NCI-H2107 treated with DMSO at 0.1 percent for 48 hours (cell line): ENCODE results near the gene MRC2.
"Not testable (repeated sequence)": the region's sequence is repeated elsewhere in the genome, so short reads cannot be mapped to it uniquely, and the experiment has no call there.

ENCODE experiments used
- DNase-seq: peaks from one replicate; lab custom pipeline; 2025; ENCODE audit not compliant: unreplicated experiment; lab: John Stamatoyannopoulos, UW

Gene MRC2

GRCh38 chr17:62611728-62612127 lies 15.7 kb upstream of the MRC2 start:
- DNase-seq: no peak

GRCh38 chr17:62612289-62612688 lies 15.2 kb upstream of the MRC2 start:
- not testable (repeated sequence) for DNase-seq

DNA sequence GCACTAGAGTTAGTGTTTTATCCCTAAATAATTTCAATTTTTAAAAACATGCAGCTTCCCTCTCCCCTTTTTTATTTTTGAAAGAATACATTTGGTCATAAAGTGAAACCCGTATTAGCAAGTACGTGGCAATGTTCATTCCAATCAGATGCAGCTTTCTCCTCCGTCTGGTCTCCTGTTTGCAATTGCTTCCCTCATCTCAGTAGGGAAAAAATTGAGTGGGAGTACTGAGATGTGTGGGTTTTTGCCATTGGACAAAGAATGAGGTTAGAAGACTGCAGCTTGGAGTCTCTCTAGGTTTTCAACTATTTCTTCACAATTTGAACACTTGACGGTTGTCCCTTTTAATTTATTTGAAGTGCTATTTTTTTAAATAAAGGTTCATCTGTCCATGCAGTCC lies 14.4 kb upstream of the MRC2 start:
- DNase-seq: not testable (repeated sequence)

DNA sequence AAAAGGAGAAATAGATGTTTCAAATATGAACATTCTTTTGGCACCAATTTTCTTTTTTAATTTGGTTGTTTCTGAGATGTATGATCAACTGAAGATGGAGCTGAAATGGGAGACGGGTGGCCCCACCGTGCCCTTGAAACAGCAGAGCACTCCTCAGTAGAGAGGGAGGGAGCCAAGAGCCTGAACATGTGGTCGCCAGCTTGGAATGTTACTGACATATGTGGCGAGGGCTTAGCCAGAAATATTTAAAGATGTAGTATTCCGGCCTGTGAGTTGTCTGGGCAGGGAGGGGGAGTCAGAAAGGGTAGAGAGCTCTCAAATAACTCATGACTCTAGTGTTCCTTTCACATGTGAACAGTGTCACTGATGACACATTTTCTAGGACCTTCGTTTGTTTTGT lies 13.3 kb upstream of the MRC2 start:
- no peak for DNase-seq

- no peak for DNase-seq
Measured at GRCh38 chr17:62615503-62615902, 12.0 kb upstream of the MRC2 start.

- DNase-seq: no peak
Measured at GRCh38 chr17:62616993-62617893, 10.2 kb upstream of the MRC2 start.

GRCh38 chr17:62617894-62618472 lies 9.5 kb upstream of the MRC2 start:
- DNase-seq: no peak

- DNase-seq: no peak
Measured at GRCh38 chr17:62618647-62619416, 8.6 kb upstream of the MRC2 start.

- DNase-seq: no peak
Measured at GRCh38 chr17:62619417-62620155, 7.9 kb upstream of the MRC2 start.

- DNase-seq: no peak
Measured at GRCh38 chr17:62621223-62621622, 6.2 kb upstream of the MRC2 start.

GRCh38 chr17:62625184-62625869 lies 2.1 kb upstream of the MRC2 start:
- DNase-seq: no peak

DNA sequence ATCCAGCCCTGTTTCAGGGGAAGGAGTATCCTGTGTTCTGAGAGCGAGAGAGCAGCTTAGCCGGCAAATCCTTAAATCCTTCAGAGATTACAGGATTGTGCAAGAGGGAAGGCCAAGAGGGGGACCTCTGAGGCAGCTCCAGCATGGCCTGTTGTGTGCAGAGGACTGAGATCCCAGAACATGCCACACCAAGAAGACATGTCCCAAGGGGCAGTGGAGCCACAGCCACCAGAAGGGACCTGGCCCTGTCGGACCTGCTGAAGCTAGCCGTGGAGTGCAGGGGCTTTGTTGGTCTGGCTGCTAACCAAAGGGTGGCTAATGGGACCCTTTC lies 1.6 kb upstream of the MRC2 start:
- no peak for DNase-seq

- no peak for DNase-seq
Measured at GRCh38 chr17:62626719-62627218, 701 bp upstream of the MRC2 start.

DNA sequence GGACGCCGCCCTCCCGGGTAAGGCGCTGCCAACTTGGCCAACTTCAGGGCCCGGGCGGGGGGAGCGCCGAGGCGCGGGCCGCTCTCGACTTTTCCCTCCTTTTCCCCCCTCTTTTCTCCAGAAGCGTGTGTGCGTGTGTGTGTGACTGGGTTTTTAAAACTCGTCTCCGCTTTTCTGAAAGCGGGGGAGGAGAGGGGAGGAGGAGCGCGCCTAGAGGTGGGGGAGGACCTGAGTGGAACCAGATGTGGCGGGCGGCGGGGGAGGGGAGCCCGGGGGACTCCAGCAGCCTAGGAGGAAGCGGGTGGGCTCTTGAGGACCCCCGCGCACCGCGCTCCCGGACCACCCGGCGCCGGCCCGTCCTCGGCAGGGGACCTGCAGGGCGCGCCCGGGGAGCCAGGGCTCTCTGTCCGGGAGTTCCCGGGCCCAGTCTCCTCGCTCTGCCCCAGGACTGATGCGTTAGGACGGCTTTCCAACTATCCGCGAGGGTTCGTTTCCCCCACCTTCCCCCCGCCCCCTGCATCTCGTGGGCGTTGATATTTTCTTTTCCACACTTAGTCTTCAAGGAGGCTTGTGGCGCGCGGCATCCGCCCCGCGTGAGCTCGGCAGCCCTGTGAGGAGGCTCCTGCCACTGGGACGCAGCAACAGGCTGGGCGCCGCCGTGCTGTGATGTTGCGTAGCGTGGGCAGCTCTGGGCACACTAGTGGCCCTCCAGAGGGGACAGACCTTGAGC lies 599 bp downstream of the MRC2 start:
- no peak for DNase-seq

GRCh38 chr17:62628831-62629555 lies 1.5 kb downstream of the MRC2 start:
- no peak for DNase-seq

DNA sequence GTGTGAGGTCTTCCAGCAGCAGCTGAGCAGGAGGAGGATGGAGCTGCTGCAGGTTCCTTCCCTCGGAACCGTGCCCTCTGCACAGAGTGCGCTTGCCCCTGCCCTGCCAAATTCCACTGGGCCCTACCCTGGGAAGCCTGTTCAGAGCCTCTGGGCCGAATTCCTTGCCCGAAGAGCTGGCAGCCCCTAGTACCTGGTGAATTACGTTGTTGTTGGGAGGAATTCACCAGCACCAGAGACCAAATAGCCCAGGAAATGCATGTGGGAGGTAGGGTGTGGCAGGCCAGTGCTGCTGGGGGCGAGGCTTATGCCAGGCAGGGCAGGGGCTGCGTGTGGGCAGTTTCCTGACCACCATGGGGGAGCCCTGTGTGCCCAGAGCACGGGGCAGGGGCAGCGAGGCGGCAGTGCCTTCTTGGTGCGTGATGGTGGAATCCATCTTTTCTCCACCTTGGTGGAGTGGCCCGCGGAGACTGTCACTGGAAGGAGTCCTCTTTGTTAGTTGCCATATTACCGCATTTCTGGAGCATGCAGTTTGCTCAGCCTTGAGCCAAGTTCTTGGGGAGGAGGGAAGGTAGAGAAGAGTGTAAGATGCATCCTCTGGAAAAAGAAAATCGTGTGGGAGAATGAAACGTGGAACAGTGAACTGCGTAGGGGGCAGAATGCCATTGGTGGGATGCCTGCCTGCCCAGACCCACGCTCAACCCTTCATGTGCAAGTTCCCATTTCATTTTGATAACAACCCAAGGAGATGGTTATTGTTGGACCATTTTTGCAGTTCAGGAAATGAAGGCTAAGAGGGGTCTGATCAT lies 2.3 kb downstream of the MRC2 start:
- no peak for DNase-seq

GRCh38 chr17:62630365-62631085 lies 3.1 kb downstream of the MRC2 start:
- DNase-seq: no peak
